ENCODE data around the gene CXCL3. TPM values are rescaled to one million over a fixed set of nuclear protein-coding genes. Genes with fewer than 3 reads are reported as not detected.

CXCL3 gene
- polyA plus RNA-seq, 2 of the 4 experiments (the other 2 are of a cell fraction): 5.1 to 17.9 TPM

GRCh38 chr4:74062953-74063352 is 24.5 kb upstream of the CXCL3 start:
- ATAC-seq (no peak), FAIRE-seq (no peak), DNase-seq (ENCODE audit: low read depth in 1 of 2, low spot score in 1 of 2) (no peak)
- no peak overlapping the region for H3K4me3 ChIP-seq
- peak overlapping the region; percentile 32 to 39; a peak in 4 of 6 replicates for H3K27ac ChIP-seq
- CTCF ChIA-PET: interaction anchor here (1.0 to 2.4 kb wide), 3 partner anchors 21 to 26 kb away, joined by 3 to 6 read pairs (median 3); partner anchors contain the start of gene CXCL3
- peak overlapping the region; percentile 47 for H3K4me2 ChIP-seq
- H3K9me3 ChIP-seq: peaks cover 15% of the 10 kb centered on the region; the same call in 2 of the 3 replicates
- POLR2A ChIA-PET: interaction anchor here (1.6 kb wide), 1 partner anchor 24 kb away, joined by 3 read pairs; the partner anchor contains the start of gene CXCL3
- peaks cover 21% of the 10 kb centered on the region for H3K4me1 ChIP-seq
- no peak for TF ChIP-seq EHF (CRISPR knock-in tag; IDR thresholded peaks at IDR 0.05)
- TF ChIP-seq MAFK (IDR thresholded peaks at IDR 0.05; ENCODE audit: partially characterized antibody): no peak
- TF ChIP-seq RFX5 (IDR thresholded peaks at IDR 0.05): no peak
- TF ChIP-seq ATOH8 (CRISPR knock-in tag; IDR thresholded peaks at IDR 0.05; ENCODE audit: low read depth): no peak
- no peak for TF ChIP-seq ZSCAN20 (CRISPR knock-in tag; IDR thresholded peaks at IDR 0.05)
- no peak for TF ChIP-seq FOXS1 (CRISPR knock-in tag; IDR thresholded peaks at IDR 0.05)
- no peak for TF ChIP-seq TP53 (CRISPR knock-in tag; IDR thresholded peaks at IDR 0.05)
- TF ChIP-seq GATA3 (IDR thresholded peaks at IDR 0.05; ENCODE audit: borderline replicate concordance): no peak
- TF ChIP-seq, protein P1, sequence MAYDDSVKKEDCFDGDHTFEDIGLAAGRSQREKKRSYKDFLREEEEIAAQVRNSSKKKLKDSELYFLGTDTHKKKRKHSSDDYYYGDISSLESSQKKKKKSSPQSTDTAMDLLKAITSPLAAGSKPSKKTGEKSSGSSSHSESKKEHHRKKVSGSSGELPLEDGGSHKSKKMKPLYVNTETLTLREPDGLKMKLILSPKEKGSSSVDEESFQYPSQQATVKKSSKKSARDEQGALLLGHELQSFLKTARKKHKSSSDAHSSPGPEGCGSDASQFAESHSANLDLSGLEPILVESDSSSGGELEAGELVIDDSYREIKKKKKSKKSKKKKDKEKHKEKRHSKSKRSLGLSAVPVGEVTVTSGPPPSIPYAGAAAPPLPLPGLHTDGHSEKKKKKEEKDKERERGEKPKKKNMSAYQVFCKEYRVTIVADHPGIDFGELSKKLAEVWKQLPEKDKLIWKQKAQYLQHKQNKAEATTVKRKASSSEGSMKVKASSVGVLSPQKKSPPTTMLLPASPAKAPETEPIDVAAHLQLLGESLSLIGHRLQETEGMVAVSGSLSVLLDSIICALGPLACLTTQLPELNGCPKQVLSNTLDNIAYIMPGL (CRISPR knock-in tag; IDR thresholded peaks at IDR 0.05; ENCODE audit: borderline replicate concordance): no peak
- TF ChIP-seq ZFP36 (IDR thresholded peaks at IDR 0.05; ENCODE audit: borderline replicate concordance, partially characterized antibody): no peak
- no peak for TF ChIP-seq POLR2AphosphoS2 (conservative IDR thresholded peaks at IDR 0.05; ENCODE audit: low read length)
- no peak for TF ChIP-seq JUN (IDR thresholded peaks at IDR 0.05)
- no peak for TF ChIP-seq SMC3 (IDR thresholded peaks at IDR 0.05)
- no peak for TF ChIP-seq MAZ (IDR thresholded peaks at IDR 0.05; ENCODE audit: borderline replicate concordance, low read depth, low read length)
- TF ChIP-seq, protein P2, sequence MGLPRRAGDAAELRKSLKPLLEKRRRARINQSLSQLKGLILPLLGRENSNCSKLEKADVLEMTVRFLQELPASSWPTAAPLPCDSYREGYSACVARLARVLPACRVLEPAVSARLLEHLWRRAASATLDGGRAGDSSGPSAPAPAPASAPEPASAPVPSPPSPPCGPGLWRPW (IDR thresholded peaks at IDR 0.05): no peak
- no peak for TF ChIP-seq HDAC2 (IDR thresholded peaks at IDR 0.05)

DNA sequence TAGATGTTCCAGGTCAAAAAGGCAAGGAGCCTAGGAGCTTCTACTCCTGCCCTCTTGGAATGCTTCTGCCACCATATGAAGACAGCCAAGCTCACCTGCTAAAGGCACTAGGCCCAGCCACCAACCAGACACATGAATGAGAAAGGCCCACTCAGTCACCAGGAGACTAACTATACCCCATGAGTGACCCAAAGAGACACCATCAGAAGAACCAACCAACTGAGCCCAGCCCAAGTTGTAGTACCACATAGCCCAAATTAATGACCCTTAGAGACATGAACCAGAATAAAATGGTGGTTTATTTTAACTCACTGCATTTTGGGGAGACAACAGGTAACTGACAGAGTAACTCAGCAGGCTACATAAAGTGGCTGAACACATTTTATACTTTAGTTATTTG is 22.9 kb upstream of the CXCL3 start:
- Histone ChIP-seq H3K27ac (peak overlapping the region in 1 of 2 experiments; percentile 53; a peak in 2 of 6 replicates), H3K9me3 (peaks cover 15% of the 10 kb centered on the region; the same call in 2 of the 3 replicates), H3K4me2 (no peak overlapping the region), H3K4me1 (peaks cover 34% of the 10 kb centered on the region), H3K4me3 (no peak overlapping the region)
- DNase-seq (ENCODE audit: low read depth in 1 of 2, low spot score in 1 of 2) (no peak), FAIRE-seq (no peak), ATAC-seq (no peak)
- TF ChIP-seq ELK1 (IDR thresholded peaks at IDR 0.05; ENCODE audit: low read depth, low read length) (no peak), MAX (IDR thresholded peaks at IDR 0.05) (no peak), RFX5 (IDR thresholded peaks at IDR 0.05) (no peak), FOXS1 (CRISPR knock-in tag; IDR thresholded peaks at IDR 0.05) (no peak), HDAC2 (IDR thresholded peaks at IDR 0.05) (no peak), RAD21 (conservative IDR thresholded peaks at IDR 0.05 in 1 of 2, IDR thresholded peaks at IDR 0.05 in 1 of 2) (no peak), RARB (CRISPR knock-in tag; IDR thresholded peaks at IDR 0.05) (no peak), ZFP36 (IDR thresholded peaks at IDR 0.05; ENCODE audit: borderline replicate concordance, partially characterized antibody) (no peak), NFE2L2 (conservative IDR thresholded peaks at IDR 0.05; ENCODE audit: low read length) (no peak), RNF2 (IDR thresholded peaks at IDR 0.05; ENCODE audit: borderline replicate concordance, low read depth) (no peak)
- CTCF ChIA-PET: no interaction called here
- POLR2A ChIA-PET: no interaction called here
